Measurements from ENCODE around the gene PLK5.
"Not testable (repeated sequence)": the region's sequence is repeated elsewhere in the genome, so short reads cannot be mapped to it uniquely, and the experiment has no call there.

The PLK5 gene

GRCh38 chr19:1524972-1525325 lies 1.1 kb downstream of the PLK5 start:
- no peak for DNase-seq

GRCh38 chr19:1525343-1525742 lies 1.5 kb downstream of the PLK5 start:
- DNase-seq: no peak

- DNase-seq: no peak
These were observed 2.3 kb downstream of the PLK5 start for GRCh38 chr19:1526066-1526778.

- DNase-seq: no peak
These were observed 3.2 kb downstream of the PLK5 start for GRCh38 chr19:1526979-1527649.

- no peak for DNase-seq
These were observed 3.9 kb downstream of the PLK5 start for GRCh38 chr19:1527650-1528309.

- DNase-seq: no peak
These were observed 4.9 kb downstream of the PLK5 start for GRCh38 chr19:1528596-1529429.

GRCh38 chr19:1529430-1529816 lies 5.5 kb downstream of the PLK5 start:
- DNase-seq: no peak

- not testable (repeated sequence) for DNase-seq
These were observed 7.0 kb downstream of the PLK5 start for GRCh38 chr19:1530856-1531255.

- no peak for DNase-seq
These were observed 7.7 kb downstream of the PLK5 start for GRCh38 chr19:1531587-1531986.

- no peak for DNase-seq
These were observed 8.1 kb downstream of the PLK5 start for GRCh38 chr19:1532003-1532402.

- no peak for DNase-seq
These were observed 9.8 kb downstream of the PLK5 start for GRCh38 chr19:1533510-1534150.

GRCh38 chr19:1534972-1535371 lies 11.1 kb downstream of the PLK5 start:
- DNase-seq: no peak

GRCh38 chr19:1535699-1536098 lies 11.8 kb downstream of the PLK5 start:
- DNase-seq: not testable (repeated sequence)

GRCh38 chr19:1538978-1539377 lies 15.1 kb downstream of the PLK5 start:
- no peak for DNase-seq

- DNase-seq: not testable (repeated sequence)
These were observed 15.9 kb downstream of the PLK5 start for GRCh38 chr19:1539749-1540148.

- DNase-seq: no peak
These were observed 16.6 kb downstream of the PLK5 start for GRCh38 chr19:1540365-1540925.

GRCh38 chr19:1549332-1549945 lies 25.6 kb downstream of the PLK5 start:
- DNase-seq: no peak

- DNase-seq: no peak
These were observed 27.5 kb downstream of the PLK5 start for GRCh38 chr19:1551068-1552040.

- DNase-seq: no peak
These were observed 29.5 kb downstream of the PLK5 start for GRCh38 chr19:1553415-1553814.
